ENCODE data around the gene CFAP65.

The CFAP65 gene

GRCh38 chr2:219030177-219030940 lies 11.0 kb downstream of the CFAP65 start:
- Mint-ChIP-seq H3K36me3 (ENCODE audit: low read depth) (no peaks in the 10 kb centered on the region), H3K27ac (no peak overlapping the region), H3K4me3 (no peak overlapping the region), H3K4me1 (ENCODE audit: low read depth) (no peaks in the 10 kb centered on the region), H3K27me3 (peaks cover 35% of the 10 kb centered on the region), H3K9me3 (no peaks in the 10 kb centered on the region)
- intact Hi-C loops (cut with micrococcal nuclease): no loop called here

- intact Hi-C loops (cut with micrococcal nuclease): loop anchor here (1.0 kb wide), 2 partner anchors 90 to 126 kb away; no protein-coding TSS in a partner anchor
- Mint-ChIP-seq H3K27ac (no peak overlapping the region), H3K27me3 (peaks cover 30% of the 10 kb centered on the region), H3K36me3 (ENCODE audit: low read depth) (no peaks in the 10 kb centered on the region), H3K4me3 (no peak overlapping the region), H3K4me1 (ENCODE audit: low read depth) (no peaks in the 10 kb centered on the region), H3K9me3 (no peaks in the 10 kb centered on the region)
Measured at GRCh38 chr2:219029829-219030165, 11.5 kb downstream of the CFAP65 start.

DNA sequence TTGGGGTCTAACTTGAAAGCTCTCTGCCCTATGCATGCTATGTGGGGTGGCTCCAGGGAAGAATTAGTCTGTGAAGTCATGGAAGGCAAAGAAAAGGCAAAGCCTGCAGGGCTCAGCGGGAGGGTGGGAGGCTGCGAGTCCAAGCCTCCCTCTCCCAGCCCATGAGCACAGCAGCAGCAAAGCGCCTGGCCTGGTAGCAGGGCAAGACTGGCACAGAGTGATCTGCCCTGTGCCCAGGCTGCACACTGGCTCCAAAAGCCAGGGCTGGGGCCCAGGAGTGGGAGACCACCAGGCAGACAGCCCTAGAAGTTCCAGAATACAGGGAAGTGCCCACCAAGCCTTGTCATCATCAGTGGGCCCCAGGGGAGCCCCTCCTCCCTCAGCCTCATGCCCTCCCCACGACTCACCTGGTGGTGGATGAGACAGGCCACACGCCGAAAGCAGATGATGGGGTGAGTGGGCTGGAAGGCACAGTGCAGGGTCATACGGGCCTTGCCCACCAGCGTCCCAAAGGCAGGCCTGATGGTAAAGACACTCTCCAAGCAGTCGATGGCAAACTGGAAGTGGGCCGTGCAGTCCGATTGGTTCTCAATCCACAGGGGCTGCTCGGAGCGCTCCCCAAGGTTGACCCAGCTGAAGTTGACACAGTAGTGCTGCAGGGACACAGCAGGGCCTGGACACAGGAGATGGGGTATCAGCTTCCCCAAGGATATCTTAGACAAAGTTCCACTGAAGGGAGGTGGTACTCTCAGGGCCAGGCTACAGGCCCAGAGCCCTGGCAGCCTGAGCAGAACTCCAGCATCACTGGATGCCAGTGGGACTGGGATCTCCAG lies 12.1 kb downstream of the CFAP65 start:
- no peaks in the 10 kb centered on the region for H3K4me1 Mint-ChIP-seq (ENCODE audit: low read depth)
- intact Hi-C loops (cut with micrococcal nuclease): loop anchor here (1.0 kb wide), 2 partner anchors 90 to 126 kb away; no protein-coding TSS in a partner anchor
- peaks cover 24% of the 10 kb centered on the region for H3K27me3 Mint-ChIP-seq
- H3K4me3 Mint-ChIP-seq: no peak overlapping the region
- H3K9me3 Mint-ChIP-seq: no peaks in the 10 kb centered on the region
- no peaks in the 10 kb centered on the region for H3K36me3 Mint-ChIP-seq (ENCODE audit: low read depth)
- H3K27ac Mint-ChIP-seq: no peak overlapping the region

DNA sequence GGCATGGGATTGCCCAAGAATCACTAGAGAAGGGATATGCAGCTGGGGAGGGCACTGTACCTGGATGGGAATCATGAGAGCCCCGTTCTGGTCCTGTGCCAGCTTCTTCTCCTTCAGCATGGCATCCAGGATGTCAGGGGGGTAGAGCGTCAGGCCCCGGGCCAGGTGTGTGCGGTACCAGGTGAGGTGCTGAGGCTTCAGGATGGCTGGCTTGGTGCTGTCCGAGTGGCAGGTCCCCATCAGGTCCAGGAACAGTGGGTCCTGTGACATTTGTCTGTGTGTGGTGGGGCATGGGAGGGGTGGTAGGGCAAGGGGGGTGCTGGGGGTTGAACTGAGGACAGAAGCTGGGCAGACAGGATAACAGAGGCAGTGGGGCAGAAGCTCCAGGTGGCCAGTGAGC lies 13.2 kb downstream of the CFAP65 start:
- no peaks in the 10 kb centered on the region for H3K9me3 Mint-ChIP-seq
- H3K27ac Mint-ChIP-seq: no peak overlapping the region
- H3K36me3 Mint-ChIP-seq (ENCODE audit: low read depth): no peaks in the 10 kb centered on the region
- H3K27me3 Mint-ChIP-seq: peaks cover 18% of the 10 kb centered on the region
- no peaks in the 10 kb centered on the region for H3K4me1 Mint-ChIP-seq (ENCODE audit: low read depth)
- intact Hi-C loops (cut with micrococcal nuclease): no loop called here
- H3K4me3 Mint-ChIP-seq: no peak overlapping the region

- H3K4me3 Mint-ChIP-seq: no peak overlapping the region
- no peaks in the 10 kb centered on the region for H3K4me1 Mint-ChIP-seq (ENCODE audit: low read depth)
- no peak overlapping the region for H3K27ac Mint-ChIP-seq
- H3K27me3 Mint-ChIP-seq: peaks cover 15% of the 10 kb centered on the region
- no peaks in the 10 kb centered on the region for H3K9me3 Mint-ChIP-seq
- intact Hi-C loops (cut with micrococcal nuclease): no loop called here
- H3K36me3 Mint-ChIP-seq (ENCODE audit: low read depth): no peaks in the 10 kb centered on the region
Measured at GRCh38 chr2:219027511-219028055, 13.7 kb downstream of the CFAP65 start.

- Mint-ChIP-seq H3K4me1 (ENCODE audit: low read depth) (no peaks in the 10 kb centered on the region), H3K4me3 (no peak overlapping the region), H3K36me3 (ENCODE audit: low read depth) (no peaks in the 10 kb centered on the region), H3K9me3 (no peaks in the 10 kb centered on the region), H3K27ac (no peak overlapping the region), H3K27me3 (peaks cover 9% of the 10 kb centered on the region)
- intact Hi-C loops (cut with micrococcal nuclease): no loop called here
Measured at GRCh38 chr2:219026946-219027345, 14.4 kb downstream of the CFAP65 start.

GRCh38 chr2:219025637-219026585 lies 15.4 kb downstream of the CFAP65 start:
- H3K36me3 Mint-ChIP-seq (ENCODE audit: low read depth): no peaks in the 10 kb centered on the region
- no peak overlapping the region for H3K27ac Mint-ChIP-seq
- peaks cover 3% of the 10 kb centered on the region for H3K4me1 Mint-ChIP-seq (ENCODE audit: low read depth)
- no peak overlapping the region for H3K4me3 Mint-ChIP-seq
- H3K27me3 Mint-ChIP-seq: peaks cover 6% of the 10 kb centered on the region
- H3K9me3 Mint-ChIP-seq: no peaks in the 10 kb centered on the region
- intact Hi-C loops (cut with micrococcal nuclease): no loop called here

- intact Hi-C loops (cut with micrococcal nuclease): no loop called here
- H3K36me3 Mint-ChIP-seq (ENCODE audit: low read depth): no peaks in the 10 kb centered on the region
- peaks cover 6% of the 10 kb centered on the region for H3K27me3 Mint-ChIP-seq
- H3K4me3 Mint-ChIP-seq: no peak overlapping the region
- H3K4me1 Mint-ChIP-seq (ENCODE audit: low read depth): peaks cover 6% of the 10 kb centered on the region
- no peaks in the 10 kb centered on the region for H3K9me3 Mint-ChIP-seq
- H3K27ac Mint-ChIP-seq: no peak overlapping the region
Measured at GRCh38 chr2:219024059-219024458, 17.3 kb downstream of the CFAP65 start.

GRCh38 chr2:219023045-219023605 lies 18.2 kb downstream of the CFAP65 start:
- H3K4me3 Mint-ChIP-seq: no peak overlapping the region
- H3K36me3 Mint-ChIP-seq (ENCODE audit: low read depth): no peaks in the 10 kb centered on the region
- H3K9me3 Mint-ChIP-seq: no peaks in the 10 kb centered on the region
- intact Hi-C loops (cut with micrococcal nuclease): no loop called here
- no peak overlapping the region for H3K27ac Mint-ChIP-seq
- peaks cover 3% of the 10 kb centered on the region for H3K27me3 Mint-ChIP-seq
- peaks cover 6% of the 10 kb centered on the region for H3K4me1 Mint-ChIP-seq (ENCODE audit: low read depth)

DNA sequence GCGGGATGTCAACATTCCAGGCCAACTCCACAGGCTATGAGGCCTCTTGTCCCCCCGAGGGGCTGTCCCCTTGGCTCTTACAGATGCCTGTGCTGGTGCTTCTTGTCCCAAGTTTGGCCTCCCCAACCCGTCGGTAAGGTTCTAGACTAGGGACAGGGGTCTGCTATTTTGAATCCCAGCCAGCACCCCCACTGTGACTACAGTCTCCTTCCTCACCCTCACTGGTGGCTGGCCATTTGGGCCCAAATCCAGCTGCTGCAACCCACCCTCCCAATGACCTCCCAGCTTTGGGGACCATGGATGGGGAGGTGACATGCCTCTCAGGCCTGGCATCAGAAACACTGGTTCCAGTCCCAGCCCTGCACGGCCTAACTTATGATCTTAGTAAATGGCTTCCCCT lies 18.7 kb downstream of the CFAP65 start:
- peaks cover 6% of the 10 kb centered on the region for H3K4me1 Mint-ChIP-seq (ENCODE audit: low read depth)
- peaks cover 3% of the 10 kb centered on the region for H3K27me3 Mint-ChIP-seq

DNA sequence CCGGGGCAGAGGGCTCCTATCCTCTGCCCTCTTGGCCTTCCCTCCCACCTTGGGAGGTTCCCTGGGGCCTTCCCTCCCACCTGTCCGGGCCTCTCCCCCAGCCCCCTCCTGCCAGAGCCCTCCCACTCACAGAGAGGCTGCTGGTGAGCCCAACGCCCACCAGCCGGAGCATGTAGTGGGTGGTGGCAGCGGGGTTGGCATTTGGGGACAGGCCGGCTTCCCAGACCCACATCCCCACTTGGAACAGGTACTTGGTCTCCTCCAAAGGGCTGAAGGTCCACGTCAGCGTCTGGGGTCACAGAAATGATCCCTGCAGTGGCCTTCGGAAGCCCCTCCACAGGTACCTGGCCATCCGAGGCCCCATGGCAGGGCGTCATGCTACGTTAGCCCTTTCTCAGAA lies 19.3 kb downstream of the CFAP65 start:
- H3K27me3 Mint-ChIP-seq: peaks cover 3% of the 10 kb centered on the region
- H3K9me3 Mint-ChIP-seq: no peaks in the 10 kb centered on the region
- H3K27ac Mint-ChIP-seq: no peak overlapping the region
- peaks cover 6% of the 10 kb centered on the region for H3K4me1 Mint-ChIP-seq (ENCODE audit: low read depth)
- no peaks in the 10 kb centered on the region for H3K36me3 Mint-ChIP-seq (ENCODE audit: low read depth)
- intact Hi-C loops (cut with micrococcal nuclease): no loop called here
- H3K4me3 Mint-ChIP-seq: no peak overlapping the region

More for the DNA sequence above, 18.7 kb downstream of the CFAP65 start:
- Mint-ChIP-seq H3K4me3 (no peak overlapping the region), H3K9me3 (no peaks in the 10 kb centered on the region), H3K27ac (no peak overlapping the region), H3K36me3 (ENCODE audit: low read depth) (no peaks in the 10 kb centered on the region)
- intact Hi-C loops (cut with micrococcal nuclease): no loop called here

DNA sequence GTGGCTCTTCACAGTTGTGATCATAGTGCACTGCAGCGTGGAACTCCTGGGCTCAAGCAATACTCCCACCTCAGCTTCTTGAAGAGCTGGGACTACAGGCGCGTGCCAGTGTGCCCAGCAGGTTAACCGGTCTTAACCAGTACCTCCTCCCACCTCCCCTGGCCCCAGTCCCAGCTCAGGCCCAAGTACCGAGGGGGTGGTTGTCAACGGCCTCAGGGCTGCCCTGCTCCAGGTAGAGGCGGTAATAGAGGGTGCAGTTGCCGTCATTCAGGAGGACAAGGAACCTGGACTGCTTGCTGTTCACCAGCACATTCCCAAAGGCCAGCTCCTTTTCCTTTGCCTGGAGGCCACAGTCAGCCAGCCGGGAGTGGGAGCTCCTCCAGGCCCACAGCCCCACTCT lies 19.7 kb downstream of the CFAP65 start:
- Mint-ChIP-seq H3K36me3 (ENCODE audit: low read depth) (no peaks in the 10 kb centered on the region), H3K9me3 (no peaks in the 10 kb centered on the region), H3K27ac (no peak overlapping the region), H3K4me1 (ENCODE audit: low read depth) (peaks cover 6% of the 10 kb centered on the region), H3K4me3 (no peak overlapping the region), H3K27me3 (peaks cover 3% of the 10 kb centered on the region)
- intact Hi-C loops (cut with micrococcal nuclease): no loop called here

GRCh38 chr2:219020604-219021365 lies 20.5 kb downstream of the CFAP65 start:
- H3K36me3 Mint-ChIP-seq (ENCODE audit: low read depth): no peaks in the 10 kb centered on the region
- no peak overlapping the region for H3K27ac Mint-ChIP-seq
- H3K4me1 Mint-ChIP-seq (ENCODE audit: low read depth): peaks cover 6% of the 10 kb centered on the region
- no peak overlapping the region for H3K4me3 Mint-ChIP-seq
- H3K27me3 Mint-ChIP-seq: peaks cover 3% of the 10 kb centered on the region
- intact Hi-C loops (cut with micrococcal nuclease): no loop called here
- no peaks in the 10 kb centered on the region for H3K9me3 Mint-ChIP-seq
